ENCODE results near the gene AHCYL2.

The AHCYL2 gene

DNA sequence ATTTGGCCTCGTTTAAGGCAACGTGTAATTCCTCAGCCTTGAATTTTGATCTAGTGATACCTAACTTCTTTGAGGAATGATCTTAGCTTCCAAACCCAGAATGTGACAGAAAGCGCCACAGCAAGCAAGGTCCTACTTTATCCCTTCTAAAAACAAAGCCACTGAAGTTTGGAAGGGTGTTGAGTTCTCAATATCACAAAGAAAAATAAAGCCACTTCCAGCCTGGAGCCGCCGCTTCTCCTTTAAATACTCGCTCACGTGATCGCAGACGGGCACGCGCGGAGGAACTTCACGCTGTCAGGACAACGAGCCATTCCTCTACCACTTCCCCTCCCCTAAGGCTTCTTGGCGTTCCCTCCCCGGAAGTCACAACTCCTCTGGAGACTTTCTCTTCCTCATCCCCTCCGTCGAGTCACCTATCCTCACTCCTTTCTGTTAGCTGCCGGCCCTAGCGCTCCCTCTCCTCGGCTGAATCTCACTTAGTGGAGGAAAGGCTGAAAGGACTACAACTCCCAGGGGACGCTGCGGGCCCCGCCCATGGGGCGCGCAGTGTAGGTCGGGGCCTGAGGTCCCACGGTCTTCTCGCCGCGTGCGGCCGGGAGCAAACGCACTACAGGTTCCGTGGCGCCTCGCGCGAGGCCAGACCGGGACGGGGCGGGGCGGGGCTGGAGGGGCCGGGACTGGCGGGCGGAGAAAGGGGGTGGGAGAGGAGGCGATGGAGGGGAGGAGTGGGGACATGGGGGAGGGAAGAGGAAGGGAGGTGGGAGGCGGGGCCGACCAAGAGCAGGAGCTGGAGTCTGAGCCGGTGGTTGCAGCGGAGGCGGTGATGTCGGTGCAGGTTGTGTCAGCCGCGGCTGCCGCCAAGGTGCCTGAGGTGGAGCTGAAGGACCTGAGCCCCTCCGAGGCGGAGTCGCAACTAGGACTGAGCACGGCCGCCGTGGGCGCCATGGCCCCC, at the start of gene AHCYL2:
Gene AHCYL2 (plus strand): TSS at position 780 of the 955 bp plus-strand sequence.
- DNase-seq = peak; percentile 98

DNA sequence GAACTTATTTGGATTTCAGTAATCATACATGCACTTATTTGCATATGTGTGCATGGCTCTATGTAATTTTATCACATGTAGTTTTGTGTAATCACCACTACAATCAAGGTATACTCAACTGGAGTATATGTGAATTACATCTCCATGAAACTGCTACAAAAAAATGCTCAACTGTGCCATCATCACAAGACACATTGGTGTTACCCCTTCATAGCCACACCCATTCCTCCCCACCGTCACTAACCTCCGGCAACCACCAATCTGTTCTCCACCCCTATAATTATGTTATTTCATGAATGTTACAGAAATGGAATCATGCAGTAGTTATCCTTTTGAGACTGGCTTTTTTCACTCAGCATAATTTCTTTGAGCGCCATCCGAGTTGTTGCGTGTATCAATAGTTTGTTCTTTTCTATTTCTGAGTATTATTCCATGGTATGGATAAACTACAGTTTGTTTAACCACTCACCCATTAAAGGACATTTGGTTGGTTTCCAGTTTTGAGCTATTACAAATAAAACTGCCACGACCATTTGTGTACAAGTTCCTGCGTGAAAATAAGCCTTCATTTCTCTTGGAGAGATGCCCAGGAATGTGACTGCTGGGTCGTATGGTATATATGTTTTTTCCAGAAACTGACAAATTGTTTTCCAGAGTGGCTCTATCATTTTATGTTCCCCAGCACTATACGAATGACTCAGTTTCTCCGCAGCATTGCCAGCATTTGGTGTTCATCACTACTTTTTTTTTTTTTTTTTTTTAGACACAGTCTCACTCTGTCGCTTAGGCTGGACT, 47.7 kb upstream of the AHCYL2 start:
- no peak for DNase-seq

DNA sequence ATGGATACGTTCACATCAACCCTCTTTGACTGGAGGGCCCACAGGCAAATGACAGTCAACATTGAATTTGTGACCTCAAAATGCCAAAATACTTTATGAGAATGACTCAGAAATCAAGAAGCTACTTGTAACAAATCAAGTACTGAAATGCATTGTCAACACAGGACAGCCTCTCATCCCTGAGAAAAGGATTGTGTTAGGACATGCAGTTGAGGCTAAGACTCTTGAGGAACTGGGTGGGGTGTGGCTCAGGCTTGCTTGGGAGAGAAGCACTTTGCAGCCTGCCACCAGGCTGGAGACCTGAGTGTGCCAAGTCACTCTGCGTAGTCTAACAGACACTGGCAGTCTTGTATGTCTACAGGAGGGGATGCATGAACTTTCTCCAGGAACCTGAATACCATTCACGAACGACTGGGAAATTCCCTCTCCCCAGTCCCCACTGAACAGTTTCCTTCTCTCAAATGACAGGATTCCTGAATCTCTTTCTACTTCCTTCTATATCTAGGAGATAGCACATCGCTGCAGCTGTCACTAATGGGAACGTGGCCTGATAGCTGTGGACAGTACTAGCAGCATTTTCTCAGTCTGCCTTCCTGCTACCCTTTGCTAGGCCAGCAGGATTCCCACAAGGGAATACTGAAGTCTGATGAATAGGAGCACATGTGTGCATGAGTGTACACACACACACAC, 39.7 kb upstream of the AHCYL2 start:
- no peak for DNase-seq

DNA sequence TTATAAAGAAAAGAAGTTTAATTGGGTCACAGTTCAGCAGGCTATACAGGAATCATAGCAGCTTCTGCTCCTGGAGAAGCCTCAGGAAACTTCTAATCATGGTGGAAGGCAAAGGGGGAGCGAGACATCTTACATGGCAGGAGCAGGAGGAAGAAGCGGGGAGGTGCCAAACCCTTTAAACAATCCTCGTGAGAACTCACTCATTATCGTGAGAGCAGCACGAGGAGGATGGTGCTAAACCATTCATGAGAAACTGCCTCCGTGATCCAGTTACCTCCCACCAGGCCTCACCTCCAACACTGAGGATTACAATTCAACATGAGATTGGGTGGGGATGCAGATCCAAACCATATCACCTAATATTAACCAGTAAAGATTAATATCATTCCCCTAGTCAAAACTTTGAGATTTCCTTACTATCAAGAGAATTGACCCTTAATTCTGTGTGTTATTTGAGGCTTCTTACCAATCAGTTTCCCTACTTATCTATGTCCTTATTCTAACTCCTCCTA, 38.0 kb upstream of the AHCYL2 start:
- no peak for DNase-seq

DNA sequence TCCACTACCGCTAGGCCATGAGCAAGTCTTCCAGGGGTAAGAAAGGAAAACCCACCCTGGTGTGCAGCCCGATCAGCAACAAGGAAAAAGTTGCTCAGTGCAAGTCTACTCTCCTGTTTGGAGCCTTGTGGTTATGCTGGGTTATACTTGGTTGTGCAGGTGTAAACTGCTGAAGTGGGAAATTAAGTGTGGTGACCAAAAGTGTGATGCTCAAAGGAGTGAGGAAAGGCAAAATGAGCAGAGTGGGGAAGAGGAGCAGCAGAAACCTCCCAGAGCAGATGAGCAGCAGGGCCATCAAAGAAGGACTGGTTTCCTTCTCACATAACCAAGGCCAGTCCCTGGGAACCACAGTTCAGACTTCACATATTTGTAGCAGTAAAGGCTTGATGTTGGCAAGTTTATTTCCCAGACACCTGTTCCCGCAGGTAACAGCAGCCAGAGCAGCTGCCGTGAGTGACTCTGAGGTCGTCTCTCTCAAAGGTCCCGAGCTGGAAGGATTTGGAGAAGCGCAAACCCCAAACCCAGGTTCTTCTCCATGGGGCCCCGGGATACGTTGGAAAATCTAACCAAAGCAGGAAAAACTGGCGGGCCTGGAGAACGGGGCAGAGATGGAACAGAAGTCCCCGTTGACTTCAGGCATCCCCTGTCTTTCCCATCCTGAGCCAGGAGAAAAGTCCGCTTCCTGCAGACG, 37.0 kb upstream of the AHCYL2 start:
- no peak for DNase-seq

DNA sequence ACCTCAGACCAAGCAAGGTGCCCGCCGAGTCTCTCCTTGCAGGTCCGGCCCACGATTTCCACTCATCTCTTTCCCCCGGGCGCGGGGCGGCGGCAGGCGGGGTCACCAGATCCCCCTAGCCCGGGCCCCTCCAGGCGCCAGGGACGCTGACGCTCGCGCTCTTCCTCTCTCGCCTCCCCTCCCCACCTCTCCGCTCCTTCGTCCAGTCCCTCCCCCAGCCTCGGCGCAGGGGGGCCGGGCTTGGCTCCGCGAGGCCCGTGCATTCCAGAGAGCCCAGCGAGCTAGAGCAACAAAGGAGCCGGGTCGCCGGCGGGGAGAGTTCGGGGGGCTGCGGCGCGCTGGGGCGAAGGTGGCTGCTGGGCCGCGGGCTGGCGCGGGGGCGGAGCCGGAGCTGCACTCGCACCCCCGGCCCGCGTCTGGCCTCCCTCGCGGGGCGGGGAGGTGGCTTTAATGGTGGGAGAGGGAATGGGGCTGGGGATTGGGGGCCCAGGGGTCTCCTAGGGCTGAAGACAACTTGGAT, 36.4 kb upstream of the AHCYL2 start, which contains the start of gene SMO:
Gene SMO (plus strand): TSS at position 262 of the 520 bp plus-strand sequence. CDS start 519 bp downstream, outside the sequence.
- DNase-seq = peak; percentile 47

DNA sequence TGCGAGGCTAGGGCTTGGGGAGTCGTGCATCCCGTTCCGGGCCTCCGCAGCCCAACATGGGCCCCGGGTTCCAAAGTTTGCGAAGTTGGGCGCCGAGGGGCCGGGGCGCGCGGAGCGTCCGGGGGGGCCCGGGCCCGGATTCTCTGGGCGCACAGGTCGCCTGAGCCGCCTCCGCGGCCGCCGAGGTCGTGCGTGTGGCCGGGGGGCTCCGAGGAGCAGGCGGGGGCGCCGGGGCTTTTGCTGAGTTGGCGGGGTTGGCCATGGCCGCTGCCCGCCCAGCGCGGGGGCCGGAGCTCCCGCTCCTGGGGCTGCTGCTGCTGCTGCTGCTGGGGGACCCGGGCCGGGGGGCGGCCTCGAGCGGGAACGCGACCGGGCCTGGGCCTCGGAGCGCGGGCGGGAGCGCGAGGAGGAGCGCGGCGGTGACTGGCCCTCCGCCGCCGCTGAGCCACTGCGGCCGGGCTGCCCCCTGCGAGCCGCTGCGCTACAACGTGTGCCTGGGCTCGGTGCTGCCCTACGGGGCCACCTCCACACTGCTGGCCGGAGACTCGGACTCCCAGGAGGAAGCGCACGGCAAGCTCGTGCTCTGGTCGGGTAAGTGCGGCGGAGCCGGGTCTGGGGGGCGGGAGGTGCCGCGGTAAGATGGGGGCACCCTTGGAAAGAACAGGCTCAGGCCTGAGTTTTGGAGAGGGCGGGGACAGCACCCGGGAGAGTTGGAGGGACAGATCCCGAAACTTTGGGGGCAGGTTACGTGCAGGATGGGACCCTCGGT, 35.8 kb upstream of the AHCYL2 start:
- DNase-seq = peak; percentile 31

DNA sequence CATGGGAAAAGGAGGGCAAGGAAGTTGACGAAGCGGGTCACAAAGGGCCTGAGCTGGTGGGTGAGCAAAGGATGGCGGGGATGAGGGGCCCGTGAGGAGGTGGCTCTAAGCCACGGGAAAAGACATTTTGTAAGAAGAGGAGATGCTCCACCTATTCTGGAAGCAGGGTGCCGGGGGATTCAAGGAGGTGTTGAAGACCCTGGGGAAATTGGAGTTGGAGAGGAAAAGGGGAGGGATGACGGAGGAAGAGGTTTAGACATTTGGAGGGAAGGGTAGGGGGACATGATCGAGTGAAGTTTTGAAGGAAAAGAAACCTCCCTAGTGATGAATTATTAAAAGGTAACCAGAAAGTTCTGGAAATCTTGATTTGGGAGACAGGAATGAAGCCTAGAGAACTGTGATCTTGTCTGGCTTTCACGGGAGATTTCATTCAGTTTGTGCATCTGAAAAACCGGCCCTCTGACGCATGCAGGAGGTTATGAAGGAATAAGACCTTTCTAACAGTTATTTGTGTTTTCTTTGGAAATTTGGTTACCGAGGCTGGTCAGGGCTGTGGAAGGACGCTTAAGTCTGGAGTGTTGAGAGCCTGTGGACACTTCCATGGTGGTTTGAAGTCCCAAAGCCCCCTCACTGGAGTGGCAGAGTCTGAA, 35.0 kb upstream of the AHCYL2 start:
- no peak for DNase-seq

DNA sequence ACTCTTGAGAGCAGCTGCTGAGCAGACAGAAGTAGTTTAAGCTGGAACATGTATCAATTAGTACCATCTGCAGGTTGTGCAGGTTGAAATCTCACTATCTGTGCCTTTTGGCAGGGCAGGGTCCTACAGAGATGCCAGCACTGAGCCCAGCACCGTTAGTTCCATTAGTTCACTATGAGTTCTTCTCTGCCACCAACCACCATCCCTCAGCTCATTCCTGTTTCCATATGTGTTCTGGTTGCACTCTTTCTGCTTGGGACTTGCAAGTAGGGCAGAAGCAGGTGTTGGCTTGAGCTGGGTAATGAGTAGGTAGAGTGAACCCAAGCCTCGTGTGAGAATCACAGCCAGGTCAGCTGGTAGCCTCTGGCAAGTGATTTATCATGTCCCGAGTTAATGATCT, 33.6 kb upstream of the AHCYL2 start:
- no peak for DNase-seq

DNA sequence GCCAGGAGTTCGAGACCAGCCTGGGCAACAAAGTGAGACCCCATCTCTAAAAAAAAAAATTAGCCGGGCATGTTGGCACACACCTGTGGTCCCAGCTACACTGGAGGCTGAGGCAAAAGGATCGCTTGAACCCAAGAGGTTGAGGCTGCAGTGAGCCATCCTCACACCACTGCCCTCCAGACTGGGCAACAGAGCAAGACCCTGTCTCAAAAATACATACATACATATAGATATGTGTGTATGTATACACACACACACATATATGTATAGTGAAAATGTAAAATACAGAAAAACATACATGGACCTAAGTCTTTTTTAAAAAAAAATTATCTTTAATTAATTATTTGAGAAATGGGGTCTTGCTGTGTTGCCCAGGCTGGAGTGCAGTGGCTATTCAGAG, 30.9 kb upstream of the AHCYL2 start:
- DNase-seq = no peak

DNA sequence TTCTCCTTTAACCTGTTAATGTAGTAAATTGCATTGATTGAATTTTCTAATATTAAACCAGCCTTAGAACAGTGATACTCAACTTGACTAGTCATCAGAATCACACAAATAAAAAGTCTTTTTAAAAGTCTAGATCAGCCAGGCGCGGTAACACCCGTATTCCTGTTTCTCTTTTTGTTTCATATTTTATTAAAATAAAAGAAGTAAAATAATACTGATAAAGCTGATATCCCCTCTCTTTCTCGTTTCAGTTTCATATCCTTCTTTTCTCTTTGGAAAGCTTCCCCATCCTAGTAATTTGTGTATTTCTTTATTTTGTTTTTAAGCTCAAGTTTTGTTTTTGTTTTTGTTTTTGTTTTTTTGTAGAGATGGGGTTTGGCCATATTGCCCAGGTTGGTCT, 27.1 kb upstream of the AHCYL2 start:
- no peak for DNase-seq

DNA sequence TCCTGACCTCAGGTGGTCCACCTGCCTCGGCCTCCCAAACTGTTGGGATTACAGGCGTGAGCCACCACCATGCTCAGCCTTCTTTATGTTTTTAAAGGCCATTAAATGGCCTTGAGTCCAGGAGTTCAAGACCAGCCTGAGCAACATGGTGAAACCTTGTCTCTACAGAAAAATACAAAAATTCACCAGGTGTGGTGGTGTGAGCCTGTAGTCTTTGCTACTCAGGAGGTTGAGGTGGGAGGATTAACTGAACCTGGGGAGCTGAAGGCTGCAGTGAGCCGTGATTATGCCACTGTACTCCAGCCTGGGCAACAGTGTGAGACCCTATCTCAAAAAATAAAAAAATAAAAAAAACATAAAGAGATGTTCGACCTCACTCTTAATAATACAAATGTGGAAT, 25.4 kb upstream of the AHCYL2 start:
- DNase-seq = no peak

DNA sequence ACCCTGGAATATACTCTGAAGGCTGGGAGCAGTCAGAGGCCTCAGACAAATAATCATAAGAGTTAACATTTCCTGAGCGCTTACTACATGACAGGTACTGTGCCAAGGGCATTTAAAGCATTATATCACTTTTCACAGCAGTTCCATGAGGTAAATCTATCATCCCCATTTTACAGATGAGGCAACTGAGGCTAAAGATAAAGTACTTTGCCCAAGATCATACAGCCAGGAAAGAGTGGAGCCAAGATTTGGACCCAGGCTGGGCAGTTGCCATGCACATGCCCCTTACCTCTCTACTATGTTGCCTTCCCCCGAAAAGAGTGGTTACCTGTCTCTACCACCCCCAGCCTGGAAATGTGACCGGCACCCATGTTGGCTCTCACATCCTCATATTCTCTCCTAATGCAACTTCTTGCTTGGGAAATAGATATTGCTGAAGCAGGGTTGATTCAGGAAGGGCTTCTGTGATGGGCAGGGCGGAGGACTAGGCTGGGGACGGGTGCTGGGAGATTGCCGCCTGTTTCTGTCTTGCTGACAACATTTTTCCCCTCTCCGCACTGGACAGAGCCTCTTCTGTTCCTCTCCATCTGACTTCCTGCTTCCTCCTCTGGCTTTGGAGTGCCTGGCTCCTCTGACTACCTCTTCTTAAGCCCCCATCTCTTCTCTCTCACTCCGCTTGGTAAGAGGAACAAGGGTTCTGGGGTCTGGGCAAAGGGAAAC, 22.6 kb upstream of the AHCYL2 start:
- no peak for DNase-seq

DNA sequence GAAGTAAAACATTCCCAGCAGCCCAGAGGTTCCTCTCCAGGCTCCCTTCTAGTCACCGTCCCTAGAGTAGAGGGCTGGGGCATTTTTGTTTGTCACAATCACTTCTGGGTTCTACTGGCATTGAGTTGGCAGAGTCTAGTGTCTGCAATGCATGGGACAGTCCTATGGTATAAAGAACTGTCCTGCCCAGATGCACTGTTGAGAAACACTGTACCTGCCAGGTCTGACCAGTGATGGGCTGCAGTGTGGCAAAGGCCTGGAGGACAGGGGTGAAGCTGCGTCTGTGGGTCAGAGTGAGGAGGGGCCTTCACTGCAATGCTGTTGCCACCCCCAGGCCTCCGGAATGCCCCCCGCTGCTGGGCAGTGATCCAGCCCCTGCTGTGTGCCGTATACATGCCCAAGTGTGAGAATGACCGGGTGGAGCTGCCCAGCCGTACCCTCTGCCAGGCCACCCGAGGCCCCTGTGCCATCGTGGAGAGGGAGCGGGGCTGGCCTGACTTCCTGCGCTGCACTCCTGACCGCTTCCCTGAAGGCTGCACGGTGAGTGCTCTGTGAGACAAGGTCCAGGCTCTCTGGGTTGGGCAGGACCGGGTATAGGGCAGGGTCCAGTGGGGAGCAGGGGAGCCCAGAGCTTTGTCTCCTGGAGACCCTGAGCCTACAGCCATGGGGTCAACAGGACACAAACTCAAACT, 21.6 kb upstream of the AHCYL2 start:
- no peak for DNase-seq

DNA sequence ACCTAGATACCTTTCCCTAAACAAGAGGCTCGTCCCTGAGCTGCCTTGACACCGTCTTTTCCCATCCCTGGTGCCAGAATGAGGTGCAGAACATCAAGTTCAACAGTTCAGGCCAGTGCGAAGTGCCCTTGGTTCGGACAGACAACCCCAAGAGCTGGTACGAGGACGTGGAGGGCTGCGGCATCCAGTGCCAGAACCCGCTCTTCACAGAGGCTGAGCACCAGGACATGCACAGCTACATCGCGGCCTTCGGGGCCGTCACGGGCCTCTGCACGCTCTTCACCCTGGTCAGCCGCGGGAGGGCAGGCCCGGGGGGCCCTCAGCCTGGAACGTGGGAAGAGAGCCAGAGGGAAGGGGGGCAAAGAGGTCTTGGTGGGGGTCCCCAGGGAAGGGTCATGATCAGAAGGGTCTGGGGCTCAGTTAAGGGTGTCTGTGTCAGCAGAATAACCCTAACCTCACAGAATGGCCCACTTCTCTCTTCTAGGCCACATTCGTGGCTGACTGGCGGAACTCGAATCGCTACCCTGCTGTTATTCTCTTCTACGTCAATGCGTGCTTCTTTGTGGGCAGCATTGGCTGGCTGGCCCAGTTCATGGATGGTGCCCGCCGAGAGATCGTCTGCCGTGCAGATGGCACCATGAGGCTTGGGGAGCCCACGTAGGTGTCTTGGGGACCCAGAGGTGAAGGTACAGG, 19.6 kb upstream of the AHCYL2 start:
- no peak for DNase-seq

DNA sequence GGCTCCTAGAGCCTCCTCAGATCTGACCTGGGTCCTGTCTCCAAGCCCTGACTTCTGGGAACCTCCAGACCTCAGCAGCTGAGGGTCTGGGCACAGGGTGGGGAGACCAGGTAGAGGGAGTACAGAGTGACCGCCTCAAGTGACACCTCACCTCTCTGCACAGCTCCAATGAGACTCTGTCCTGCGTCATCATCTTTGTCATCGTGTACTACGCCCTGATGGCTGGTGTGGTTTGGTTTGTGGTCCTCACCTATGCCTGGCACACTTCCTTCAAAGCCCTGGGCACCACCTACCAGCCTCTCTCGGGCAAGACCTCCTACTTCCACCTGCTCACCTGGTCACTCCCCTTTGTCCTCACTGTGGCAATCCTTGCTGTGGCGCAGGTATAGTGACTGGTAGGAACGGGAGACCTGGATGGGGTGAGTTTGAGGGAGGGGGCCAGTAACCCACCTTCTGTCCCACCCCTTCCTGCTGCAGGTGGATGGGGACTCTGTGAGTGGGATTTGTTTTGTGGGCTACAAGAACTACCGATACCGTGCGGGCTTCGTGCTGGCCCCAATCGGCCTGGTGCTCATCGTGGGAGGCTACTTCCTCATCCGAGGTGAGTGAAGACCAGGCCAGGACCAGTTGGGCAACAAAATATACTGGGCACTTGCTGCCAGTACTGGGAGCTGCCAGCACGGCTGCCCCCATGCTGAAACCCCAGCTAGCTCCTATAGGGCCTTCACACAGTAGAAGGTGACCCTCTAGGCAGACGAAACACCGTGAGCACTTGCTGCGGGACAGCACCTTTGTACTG, 18.6 kb upstream of the AHCYL2 start:
- no peak for DNase-seq

DNA sequence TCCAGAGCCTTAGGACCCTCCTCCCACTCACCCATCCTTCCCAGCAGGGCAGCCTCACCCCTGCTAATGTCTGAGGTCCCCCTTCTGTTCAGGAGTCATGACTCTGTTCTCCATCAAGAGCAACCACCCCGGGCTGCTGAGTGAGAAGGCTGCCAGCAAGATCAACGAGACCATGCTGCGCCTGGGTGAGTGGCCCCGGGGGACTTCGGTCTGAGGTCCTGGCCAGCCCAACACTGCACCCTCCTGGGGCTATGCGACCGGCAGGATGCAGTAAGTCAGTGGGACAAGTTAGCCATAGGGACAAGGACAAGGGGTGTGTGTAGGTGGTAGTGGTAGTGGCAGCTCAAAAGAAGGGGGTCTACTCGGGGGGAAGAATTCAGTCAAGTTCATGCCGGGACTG, 16.2 kb upstream of the AHCYL2 start:
- no peak for DNase-seq
